CD8-positive, alpha-beta memory T cell (primary cell): ENCODE measurements around the gene EEF1G. TPM values are rescaled to one million over a fixed set of nuclear protein-coding genes. Genes with fewer than 3 reads are reported as not detected.
"Not testable (repeated sequence)": the region's sequence is repeated elsewhere in the genome, so short reads cannot be mapped to it uniquely, and the experiment has no call there.

Experiments used
- CTCF ChIA-PET: fragments of 350-600 bp; sonication (Branson Sonifier 250); formaldehyde crosslinking; loops from one replicate; lab custom pipeline; 2021; ENCODE audit warnings: antibody characterized with exemption; lab: Charles Lee
- POLR2A ChIA-PET: fragments of 350-600 bp; sonication (Branson Sonifier 250); formaldehyde crosslinking; loops from one replicate; lab custom pipeline; 2021; ENCODE audit warnings: antibody characterized with exemption; lab: Charles Lee
- DNase-seq, 5 donors: peaks; one replicate each; pipeline versions ENCODE4 v3.0.0 to v3.0.0-alpha.2; 2020 to 2022; ENCODE audit warnings: mixed read lengths in 1 of 5
- H3K27ac ChIP-seq: one replicate; pipeline ENCODE4 v1.7.0; 2013; ENCODE audit warnings: low read depth, mild to moderate bottlenecking, low read length, moderate library complexity
- H3K27me3 ChIP-seq: 2 replicates; pipeline ENCODE4 v1.7.0; 2013; ENCODE audit warnings: low read length, mild to moderate bottlenecking; ENCODE audit not compliant: insufficient read depth, poor library complexity, severe bottlenecking
- H3K36me3 ChIP-seq: 2 replicates; pipeline ENCODE4 v1.7.0; 2013; ENCODE audit warnings: mild to moderate bottlenecking, low read length, moderate library complexity; ENCODE audit not compliant: insufficient read depth
- H3K4me1 ChIP-seq: 2 replicates; pipeline ENCODE4 v1.7.0; 2013; ENCODE audit warnings: mild to moderate bottlenecking, low read length, moderate library complexity; ENCODE audit not compliant: insufficient read depth
- H3K4me3 ChIP-seq: 2 replicates; pipeline ENCODE4 v1.7.0; 2013; ENCODE audit warnings: mild to moderate bottlenecking, low read length
- H3K9me3 ChIP-seq: 2 replicates; pipeline ENCODE4 v1.7.0; 2013; ENCODE audit warnings: mild to moderate bottlenecking, low read length
- H3K27ac Mint-ChIP-seq, 8 donors: one replicate each; pipeline ENCODE4 v1.8.0; 2020 to 2021; ENCODE audit warnings: mixed read lengths in 8 of 8, mild to moderate bottlenecking in 6 of 8, inconsistent platforms in 3 of 8, moderate library complexity in 3 of 8
- H3K27me3 Mint-ChIP-seq, 2 donors: one replicate each; pipeline ENCODE4 v1.8.0; 2020 to 2021; ENCODE audit warnings: mixed read lengths in 2 of 2, mild to moderate bottlenecking in 1 of 2, moderate library complexity in 1 of 2
- H3K36me3 Mint-ChIP-seq, 3 donors: one replicate each; pipeline ENCODE4 v1.8.0; 2020 to 2021; ENCODE audit warnings: mixed read lengths in 3 of 3, inconsistent platforms in 1 of 3, mild to moderate bottlenecking in 1 of 3
- H3K4me1 Mint-ChIP-seq, 3 donors: one replicate each; pipeline ENCODE4 v1.8.0; 2020 to 2021; ENCODE audit warnings: mixed read lengths in 3 of 3, inconsistent platforms in 1 of 3, mild to moderate bottlenecking in 1 of 3
- H3K4me3 Mint-ChIP-seq, 7 donors: one replicate each; pipeline ENCODE4 v1.8.0; 2020 to 2021; ENCODE audit warnings: mixed read lengths in 7 of 7, mild to moderate bottlenecking in 6 of 7, moderate library complexity in 4 of 7, inconsistent platforms in 2 of 7
- H3K9me3 Mint-ChIP-seq, 5 donors: one replicate each; pipeline ENCODE4 v1.8.0; 2020 to 2022; ENCODE audit warnings: mixed read lengths in 5 of 5, mild to moderate bottlenecking in 3 of 5, moderate library complexity in 2 of 5, inconsistent platforms in 1 of 5
- polyA plus RNA-seq: library from polyadenylated mRNA; unstranded; fragments of 300-500 nt; fragmentation: Illumina TruSeq; gene quantifications from one replicate; pipeline ENCODE4 v1.2.3, GENCODE V29; 2021
- total RNA-seq, 2 experiments: library from RNA; stranded (reverse); gene quantifications; one replicate each; pipeline ENCODE4 v1.2.3, GENCODE V29; 2021

EEF1G gene
- total and polyA plus RNA-seq, 3 experiments from 2014 or later: 1,157 to 1,846 (median 1,800) TPM

GRCh38 chr11:62567018-62567633 lies 6.6 kb downstream of the EEF1G start:
- CTCF ChIA-PET: interaction anchor here (1.0 to 4.7 kb wide), 7 partner anchors 9 to 177 kb away, joined by 3 to 27 read pairs (median 3); no protein-coding TSS in a partner anchor
- no peak for DNase-seq
- peaks cover 48% of the 10 kb centered on the region for H3K36me3 ChIP-seq
- H3K27me3 ChIP-seq: no peaks in the 10 kb centered on the region
- no peak overlapping the region for H3K27ac ChIP-seq
- Mint-ChIP-seq H3K4me1 (peaks cover 32 to 54% (median 53%) of the 10 kb centered on the region in 3 donors), H3K27ac (peak overlapping the region; percentile 3 to 90 (median 80)), H3K9me3 (no peaks in the 10 kb centered on the region), H3K36me3 (peaks cover 18 to 78% (median 23%) of the 10 kb centered on the region in 3 donors), H3K4me3 (peak overlapping the region in 3 of 7 donors; percentile 2 to 10 (median 5)), H3K27me3 (no peaks in the 10 kb centered on the region)
- no peaks in the 10 kb centered on the region for H3K9me3 ChIP-seq
- peaks cover 8% of the 10 kb centered on the region for H3K4me1 ChIP-seq
- POLR2A ChIA-PET: interaction anchor here (1.2 kb wide), 1 partner anchor 10 kb away, joined by 4 read pairs; no protein-coding TSS in a partner anchor
- H3K4me3 ChIP-seq: no peak overlapping the region

- Mint-ChIP-seq H3K36me3 (peaks cover 14 to 75% (median 21%) of the 10 kb centered on the region in 3 donors), H3K27ac (peak overlapping the region in 6 of 8 donors; percentile 33 to 90 (median 62)), H3K9me3 (no peaks in the 10 kb centered on the region), H3K4me1 (peaks cover 27 to 49% (median 49%) of the 10 kb centered on the region in 3 donors), H3K4me3 (no peak overlapping the region), H3K27me3 (no peaks in the 10 kb centered on the region)
- ChIA-PET CTCF (interaction anchor here (1.1 to 4.7 kb wide), 5 partner anchors 8 to 173 kb away, joined by 3 to 27 read pairs (median 6); no protein-coding TSS in a partner anchor), POLR2A (no interaction called here)
- Histone ChIP-seq H3K9me3 (no peaks in the 10 kb centered on the region), H3K4me1 (peaks cover 2% of the 10 kb centered on the region), H3K36me3 (peaks cover 41% of the 10 kb centered on the region), H3K27me3 (no peaks in the 10 kb centered on the region), H3K27ac (no peak overlapping the region), H3K4me3 (no peak overlapping the region)
- DNase-seq: no peak
Measured at GRCh38 chr11:62566247-62566646, 7.4 kb downstream of the EEF1G start.

GRCh38 chr11:62565100-62565802 lies 8.4 kb downstream of the EEF1G start:
- Mint-ChIP-seq H3K9me3 (no peaks in the 10 kb centered on the region), H3K27me3 (no peaks in the 10 kb centered on the region), H3K36me3 (peaks cover 8 to 76% (median 16%) of the 10 kb centered on the region in 3 donors), H3K4me3 (no peak overlapping the region), H3K27ac (peak overlapping the region in 6 of 8 donors; percentile 6 to 90 (median 48)), H3K4me1 (peaks cover 27 to 48% (median 47%) of the 10 kb centered on the region in 3 donors)
- Histone ChIP-seq H3K36me3 (peaks cover 38% of the 10 kb centered on the region), H3K27ac (no peak overlapping the region), H3K4me1 (peaks cover 9% of the 10 kb centered on the region), H3K4me3 (no peak overlapping the region), H3K27me3 (no peaks in the 10 kb centered on the region), H3K9me3 (no peaks in the 10 kb centered on the region)
- DNase-seq: no peak
- ChIA-PET CTCF (interaction anchor here (1.2 to 4.7 kb wide), 6 partner anchors 11 to 172 kb away, joined by 3 to 27 read pairs (median 6); no protein-coding TSS in a partner anchor), POLR2A (no interaction called here)

- H3K4me1 ChIP-seq: peaks cover 42% of the 10 kb centered on the region
- not testable (repeated sequence) for H3K9me3 Mint-ChIP-seq, H3K27me3 ChIP-seq, H3K9me3 ChIP-seq, H3K27me3 Mint-ChIP-seq, H3K4me3 ChIP-seq, DNase-seq, H3K27ac ChIP-seq
- POLR2A ChIA-PET: interaction anchor here (0.7 to 11.9 kb wide), 2 partner anchors 19 to 30 kb away, joined by 7 to 193 read pairs; partner anchors contain the start of gene AHNAK
- Mint-ChIP-seq H3K36me3 (peaks cover 9 to 66% (median 16%) of the 10 kb centered on the region in 3 donors), H3K4me1 (peaks cover 46 to 67% (median 63%) of the 10 kb centered on the region in 3 donors), H3K4me3 (peak overlapping the region in 1 of 7 donors; percentile 44), H3K27ac (peak overlapping the region in 6 of 8 donors; percentile 2 to 88 (median 68))
- H3K36me3 ChIP-seq: peaks cover 37% of the 10 kb centered on the region
- CTCF ChIA-PET: interaction anchor here (0.8 to 6.7 kb wide), 13 partner anchors 9 to 167 kb away, joined by 3 to 203 read pairs (median 8); partner anchors contain the start of genes AHNAK, EML3 and ROM1
Measured at GRCh38 chr11:62561677-62562230, 11.9 kb downstream of the EEF1G start.

- ChIA-PET CTCF (interaction anchor here (0.7 to 6.7 kb wide), 24 partner anchors 9 to 193 kb away, joined by 3 to 203 read pairs (median 4); partner anchors contain the start of genes AHNAK, EEF1G, EML3 and ROM1), POLR2A (interaction anchor here (11.9 kb wide), 1 partner anchor 18 kb away, joined by 193 read pairs; the partner anchor contains the start of gene AHNAK)
- no peaks in the 10 kb centered on the region for H3K9me3 Mint-ChIP-seq
- Histone ChIP-seq H3K4me3 (no peak overlapping the region), H3K27me3 (no peaks in the 10 kb centered on the region), H3K27ac (no peak overlapping the region), H3K4me1 (peaks cover 53% of the 10 kb centered on the region), H3K9me3 (no peaks in the 10 kb centered on the region), H3K36me3 (peaks cover 25% of the 10 kb centered on the region)
- H3K36me3 Mint-ChIP-seq: peaks cover 7 to 55% (median 10%) of the 10 kb centered on the region in 3 donors
- H3K27ac Mint-ChIP-seq: peak overlapping the region in 7 of 8 donors; percentile 1 to 100 (median 97)
- peak; percentile 67 to 87 (median 70) for DNase-seq
- peaks cover 53 to 67% (median 64%) of the 10 kb centered on the region in 3 donors for H3K4me1 Mint-ChIP-seq
- H3K4me3 Mint-ChIP-seq: peak overlapping the region in 2 of 7 donors; percentile 49 to 86
- H3K27me3 Mint-ChIP-seq: peaks cover 0 to 2% of the 10 kb centered on the region in 2 donors
Measured at GRCh38 chr11:62560566-62561103, 13.1 kb downstream of the EEF1G start.

- Mint-ChIP-seq H3K27ac (peak overlapping the region; percentile 72 to 100 (median 98)), H3K4me1 (peaks cover 61 to 74% (median 71%) of the 10 kb centered on the region in 3 donors), H3K4me3 (peak overlapping the region; percentile 10 to 78 (median 31)), H3K36me3 (peaks cover 5 to 46% (median 7%) of the 10 kb centered on the region in 3 donors)
- H3K9me3 Mint-ChIP-seq, H3K27me3 ChIP-seq, H3K9me3 ChIP-seq, H3K27ac ChIP-seq, H3K4me3 ChIP-seq, H3K27me3 Mint-ChIP-seq, DNase-seq: not testable (repeated sequence)
- H3K36me3 ChIP-seq: peaks cover 23% of the 10 kb centered on the region
- peaks cover 63% of the 10 kb centered on the region for H3K4me1 ChIP-seq
- CTCF ChIA-PET: interaction anchor here (0.9 to 6.7 kb wide), 12 partner anchors 8 to 170 kb away, joined by 3 to 203 read pairs (median 14); partner anchors contain the start of genes AHNAK and EEF1G
- POLR2A ChIA-PET: interaction anchor here (0.7 to 11.9 kb wide), 2 partner anchors 17 to 86 kb away, joined by 3 to 193 read pairs; partner anchors contain the start of gene AHNAK
Measured at GRCh38 chr11:62559626-62560025, 14.1 kb downstream of the EEF1G start.

GRCh38 chr11:62559204-62559603 lies 14.5 kb downstream of the EEF1G start:
- POLR2A ChIA-PET: interaction anchor here (0.6 to 11.9 kb wide), 2 partner anchors 17 to 177 kb away, joined by 6 to 193 read pairs; partner anchors contain the start of gene AHNAK
- Mint-ChIP-seq H3K4me3 (peak overlapping the region; percentile 27 to 79 (median 46)), H3K9me3 (no peaks in the 10 kb centered on the region), H3K27me3 (peaks cover 0 to 2% of the 10 kb centered on the region in 2 donors), H3K27ac (peak overlapping the region; percentile 57 to 100 (median 98)), H3K4me1 (peaks cover 65 to 78% (median 75%) of the 10 kb centered on the region in 3 donors), H3K36me3 (peaks cover 5 to 46% (median 7%) of the 10 kb centered on the region in 3 donors)
- Histone ChIP-seq H3K36me3 (peaks cover 23% of the 10 kb centered on the region), H3K9me3 (no peaks in the 10 kb centered on the region), H3K4me1 (peaks cover 67% of the 10 kb centered on the region), H3K27ac (no peak overlapping the region), H3K4me3 (no peak overlapping the region), H3K27me3 (no peaks in the 10 kb centered on the region)
- CTCF ChIA-PET: interaction anchor here (0.9 to 6.7 kb wide), 10 partner anchors 8 to 164 kb away, joined by 3 to 203 read pairs (median 19); partner anchors contain the start of genes AHNAK and EEF1G
- no peak for DNase-seq
